Measurements from ENCODE around the gene AK3. TPM values are rescaled to one million over a fixed set of nuclear protein-coding genes. Genes with fewer than 3 reads are reported as not detected.

The AK3 gene
- total RNA-seq, 4 donors from 2014 or later = 57.9 to 129 (median 78.4) TPM

DNA sequence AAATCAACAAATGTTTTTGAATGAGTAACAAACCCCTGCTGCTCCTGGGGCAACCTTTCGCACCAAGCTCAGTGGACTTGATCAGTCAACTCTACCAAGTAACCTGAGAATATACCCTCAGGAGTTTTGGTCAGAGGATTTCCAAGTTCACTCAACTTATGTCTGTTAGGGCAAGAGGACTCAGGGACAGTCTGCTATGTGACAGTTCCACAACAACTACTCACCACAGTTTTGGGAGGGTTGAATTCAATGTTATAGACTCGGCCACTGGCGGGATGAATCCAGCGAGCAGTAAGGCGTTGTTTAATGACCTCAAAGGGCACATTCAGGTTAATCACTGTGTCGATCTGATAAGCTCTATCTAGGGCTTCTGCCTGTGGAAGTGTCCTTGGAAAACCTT is 22.1 kb downstream of the AK3 start:
- H3K27me3 ChIP-seq = no peaks in the 10 kb centered on the region
- no peak overlapping the region for H3K4me3 ChIP-seq
- H3K4me1 ChIP-seq = no peaks in the 10 kb centered on the region
- intact Hi-C loops (cut with DNase I; ENCODE audit: low total_unique reads) = no loop called here
- H3K27ac ChIP-seq = no peak overlapping the region
- TF ChIP-seq, protein P1, sequence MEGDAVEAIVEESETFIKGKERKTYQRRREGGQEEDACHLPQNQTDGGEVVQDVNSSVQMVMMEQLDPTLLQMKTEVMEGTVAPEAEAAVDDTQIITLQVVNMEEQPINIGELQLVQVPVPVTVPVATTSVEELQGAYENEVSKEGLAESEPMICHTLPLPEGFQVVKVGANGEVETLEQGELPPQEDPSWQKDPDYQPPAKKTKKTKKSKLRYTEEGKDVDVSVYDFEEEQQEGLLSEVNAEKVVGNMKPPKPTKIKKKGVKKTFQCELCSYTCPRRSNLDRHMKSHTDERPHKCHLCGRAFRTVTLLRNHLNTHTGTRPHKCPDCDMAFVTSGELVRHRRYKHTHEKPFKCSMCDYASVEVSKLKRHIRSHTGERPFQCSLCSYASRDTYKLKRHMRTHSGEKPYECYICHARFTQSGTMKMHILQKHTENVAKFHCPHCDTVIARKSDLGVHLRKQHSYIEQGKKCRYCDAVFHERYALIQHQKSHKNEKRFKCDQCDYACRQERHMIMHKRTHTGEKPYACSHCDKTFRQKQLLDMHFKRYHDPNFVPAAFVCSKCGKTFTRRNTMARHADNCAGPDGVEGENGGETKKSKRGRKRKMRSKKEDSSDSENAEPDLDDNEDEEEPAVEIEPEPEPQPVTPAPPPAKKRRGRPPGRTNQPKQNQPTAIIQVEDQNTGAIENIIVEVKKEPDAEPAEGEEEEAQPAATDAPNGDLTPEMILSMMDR (IDR thresholded peaks at IDR 0.05) = no peak
- no peak for TF ChIP-seq POLR2A (IDR thresholded peaks at IDR 0.05)
- no peaks in the 10 kb centered on the region for H3K9me3 ChIP-seq
- DNase-seq = no peak
- H3K36me3 ChIP-seq = no peaks in the 10 kb centered on the region

DNA sequence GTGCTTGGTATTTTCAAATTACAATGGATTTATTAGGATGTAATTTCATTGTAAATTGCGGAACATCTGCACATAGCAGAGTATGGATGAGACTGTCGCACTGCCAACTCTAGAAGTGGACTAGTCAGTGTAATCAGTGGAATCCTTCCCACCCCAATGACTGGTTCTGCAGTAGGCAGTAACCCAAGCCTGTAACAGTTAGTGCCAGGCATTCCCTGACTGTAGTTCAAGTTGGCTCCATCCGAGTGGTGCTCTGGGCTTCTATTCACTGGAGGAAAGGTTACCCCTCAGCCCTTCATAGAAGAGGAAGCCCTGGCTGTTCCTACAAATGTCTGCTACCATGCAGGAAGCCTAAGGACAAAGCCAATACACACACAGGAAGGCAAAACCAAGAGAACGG is 23.2 kb downstream of the AK3 start:
- Histone ChIP-seq H3K4me3 (no peak overlapping the region), H3K36me3 (no peaks in the 10 kb centered on the region), H3K9me3 (no peaks in the 10 kb centered on the region), H3K4me1 (no peaks in the 10 kb centered on the region), H3K27me3 (no peaks in the 10 kb centered on the region), H3K27ac (no peak overlapping the region)
- intact Hi-C loops (cut with DNase I; ENCODE audit: low total_unique reads) = no loop called here
- TF ChIP-seq POLR2A (IDR thresholded peaks at IDR 0.05) = no peak
- TF ChIP-seq, protein P1 (IDR thresholded peaks at IDR 0.05) = no peak
- no peak for DNase-seq

DNA sequence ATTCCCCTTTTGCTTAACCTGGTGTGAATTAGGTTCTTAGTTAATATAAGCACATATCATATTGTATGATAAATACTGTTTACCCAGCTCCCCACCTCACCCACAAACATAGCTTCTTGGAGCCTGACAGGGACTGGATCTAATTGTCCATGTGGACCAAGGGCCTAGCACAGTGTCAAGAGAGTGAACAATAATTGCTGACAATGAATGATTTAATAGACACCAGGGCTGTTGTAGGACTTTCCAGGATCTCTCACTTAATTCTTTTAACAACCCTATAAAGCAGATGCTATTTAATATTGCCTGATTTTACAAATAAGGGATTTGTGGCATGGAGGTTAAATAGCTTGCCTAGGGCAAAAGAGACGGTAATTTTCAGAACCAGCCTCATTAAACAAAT is 24.8 kb downstream of the AK3 start:
- no peaks in the 10 kb centered on the region for H3K9me3 ChIP-seq
- no peaks in the 10 kb centered on the region for H3K4me1 ChIP-seq
- no peak overlapping the region for H3K4me3 ChIP-seq
- TF ChIP-seq POLR2A (IDR thresholded peaks at IDR 0.05) = no peak
- TF ChIP-seq, protein P1 (IDR thresholded peaks at IDR 0.05) = no peak
- no peaks in the 10 kb centered on the region for H3K27me3 ChIP-seq
- intact Hi-C loops (cut with DNase I; ENCODE audit: low total_unique reads) = no loop called here
- no peak for DNase-seq
- no peak overlapping the region for H3K27ac ChIP-seq
- no peaks in the 10 kb centered on the region for H3K36me3 ChIP-seq

DNA sequence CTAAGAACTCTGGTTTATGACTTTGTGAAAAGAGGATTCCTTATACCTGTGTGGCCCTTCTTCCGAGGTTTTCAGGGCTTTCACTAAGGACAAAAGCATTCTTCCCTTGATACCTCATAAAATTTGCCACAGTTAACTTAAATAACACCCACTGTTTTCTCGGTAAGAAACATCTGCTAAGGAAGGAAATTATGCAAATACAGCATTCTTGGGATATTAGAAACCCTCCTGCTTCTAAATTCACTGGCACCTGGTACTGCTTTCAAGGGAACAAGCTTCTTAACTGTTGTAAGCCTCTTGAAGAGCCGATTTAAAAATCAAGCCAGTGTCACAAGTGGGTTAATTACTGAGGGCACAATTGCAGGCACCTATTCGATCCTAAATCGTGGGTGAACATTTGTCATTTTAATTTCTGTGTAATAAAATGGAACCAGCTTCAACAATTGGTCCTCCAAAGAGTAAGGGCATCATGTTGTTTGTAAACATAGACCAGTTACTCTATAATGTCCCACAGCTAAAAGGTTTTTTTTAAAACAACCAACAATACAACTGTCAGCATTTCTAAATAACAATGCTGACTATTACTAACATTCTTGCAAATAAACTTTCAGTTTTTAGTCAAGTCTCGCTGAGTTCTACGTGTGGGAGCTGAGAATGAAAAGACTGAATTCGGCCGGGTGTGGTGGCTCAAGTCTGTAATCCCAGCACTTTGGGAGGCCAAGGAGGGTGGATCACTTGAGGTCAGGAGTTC is 26.6 kb downstream of the AK3 start:
- no peak overlapping the region for H3K4me3 ChIP-seq
- TF ChIP-seq POLR2A (IDR thresholded peaks at IDR 0.05) = no peak
- TF ChIP-seq, protein P1 (IDR thresholded peaks at IDR 0.05) = no peak
- intact Hi-C loops (cut with DNase I; ENCODE audit: low total_unique reads) = no loop called here
- H3K27me3 ChIP-seq = no peaks in the 10 kb centered on the region
- no peaks in the 10 kb centered on the region for H3K9me3 ChIP-seq
- no peak for DNase-seq
- H3K27ac ChIP-seq = no peak overlapping the region
- H3K36me3 ChIP-seq = no peaks in the 10 kb centered on the region
- H3K4me1 ChIP-seq = no peaks in the 10 kb centered on the region

DNA sequence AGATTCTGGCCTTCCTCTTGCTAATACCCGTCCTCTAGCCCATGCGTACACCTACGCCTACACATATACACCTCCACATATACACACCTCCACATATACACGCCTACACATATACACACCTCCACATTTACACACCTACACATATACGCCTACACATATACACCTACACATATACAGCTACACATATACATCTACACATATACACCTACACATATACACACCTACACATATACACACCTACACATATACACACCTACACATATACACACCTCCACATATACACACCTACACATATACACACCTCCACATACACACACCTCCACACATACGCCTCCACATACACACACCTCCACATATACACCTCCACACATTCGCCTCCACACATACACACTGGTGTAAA is 27.2 kb downstream of the AK3 start:
- H3K36me3 ChIP-seq = no peaks in the 10 kb centered on the region
- no peaks in the 10 kb centered on the region for H3K9me3 ChIP-seq
- H3K4me1 ChIP-seq = no peaks in the 10 kb centered on the region
- H3K4me3 ChIP-seq = no peak overlapping the region
- intact Hi-C loops (cut with DNase I; ENCODE audit: low total_unique reads) = no loop called here
- no peaks in the 10 kb centered on the region for H3K27me3 ChIP-seq
- no peak for DNase-seq
- H3K27ac ChIP-seq = no peak overlapping the region
- TF ChIP-seq, protein P1 (IDR thresholded peaks at IDR 0.05) = no peak
- TF ChIP-seq POLR2A (IDR thresholded peaks at IDR 0.05) = no peak
